CD8-positive, alpha-beta memory T cell (primary cell): ENCODE results near the gene EFTUD2. TPM values are rescaled to one million over a fixed set of nuclear protein-coding genes. Genes with fewer than 3 reads are reported as not detected.

Source experiments
- CTCF ChIA-PET: fragments of 350-600 bp; sonication (Branson Sonifier 250); formaldehyde crosslinking; loops from one replicate; lab custom pipeline; 2021; ENCODE audit warnings: antibody characterized with exemption; lab: Charles Lee
- POLR2A ChIA-PET: fragments of 350-600 bp; sonication (Branson Sonifier 250); formaldehyde crosslinking; loops from one replicate; lab custom pipeline; 2021; ENCODE audit warnings: antibody characterized with exemption; lab: Charles Lee
- DNase-seq, 5 donors: peaks; one replicate each; pipeline versions ENCODE4 v3.0.0 to v3.0.0-alpha.2; 2020 to 2022; ENCODE audit warnings: mixed read lengths in 1 of 5
- H3K27ac ChIP-seq: one replicate; pipeline ENCODE4 v1.7.0; 2013; ENCODE audit warnings: low read depth, mild to moderate bottlenecking, low read length, moderate library complexity
- H3K27me3 ChIP-seq: 2 replicates; pipeline ENCODE4 v1.7.0; 2013; ENCODE audit warnings: low read length, mild to moderate bottlenecking; ENCODE audit not compliant: insufficient read depth, poor library complexity, severe bottlenecking
- H3K36me3 ChIP-seq: 2 replicates; pipeline ENCODE4 v1.7.0; 2013; ENCODE audit warnings: mild to moderate bottlenecking, low read length, moderate library complexity; ENCODE audit not compliant: insufficient read depth
- H3K4me1 ChIP-seq: 2 replicates; pipeline ENCODE4 v1.7.0; 2013; ENCODE audit warnings: mild to moderate bottlenecking, low read length, moderate library complexity; ENCODE audit not compliant: insufficient read depth
- H3K4me3 ChIP-seq: 2 replicates; pipeline ENCODE4 v1.7.0; 2013; ENCODE audit warnings: mild to moderate bottlenecking, low read length
- H3K9me3 ChIP-seq: 2 replicates; pipeline ENCODE4 v1.7.0; 2013; ENCODE audit warnings: mild to moderate bottlenecking, low read length
- H3K27ac Mint-ChIP-seq, 8 donors: one replicate each; pipeline ENCODE4 v1.8.0; 2020 to 2021; ENCODE audit warnings: mixed read lengths in 8 of 8, mild to moderate bottlenecking in 6 of 8, inconsistent platforms in 3 of 8, moderate library complexity in 3 of 8
- H3K27me3 Mint-ChIP-seq, 2 donors: one replicate each; pipeline ENCODE4 v1.8.0; 2020 to 2021; ENCODE audit warnings: mixed read lengths in 2 of 2, mild to moderate bottlenecking in 1 of 2, moderate library complexity in 1 of 2
- H3K36me3 Mint-ChIP-seq, 3 donors: one replicate each; pipeline ENCODE4 v1.8.0; 2020 to 2021; ENCODE audit warnings: mixed read lengths in 3 of 3, inconsistent platforms in 1 of 3, mild to moderate bottlenecking in 1 of 3
- H3K4me1 Mint-ChIP-seq, 3 donors: one replicate each; pipeline ENCODE4 v1.8.0; 2020 to 2021; ENCODE audit warnings: mixed read lengths in 3 of 3, inconsistent platforms in 1 of 3, mild to moderate bottlenecking in 1 of 3
- H3K4me3 Mint-ChIP-seq, 7 donors: one replicate each; pipeline ENCODE4 v1.8.0; 2020 to 2021; ENCODE audit warnings: mixed read lengths in 7 of 7, mild to moderate bottlenecking in 6 of 7, moderate library complexity in 4 of 7, inconsistent platforms in 2 of 7
- H3K9me3 Mint-ChIP-seq, 5 donors: one replicate each; pipeline ENCODE4 v1.8.0; 2020 to 2022; ENCODE audit warnings: mixed read lengths in 5 of 5, mild to moderate bottlenecking in 3 of 5, moderate library complexity in 2 of 5, inconsistent platforms in 1 of 5
- polyA plus RNA-seq: library from polyadenylated mRNA; unstranded; fragments of 300-500 nt; fragmentation: Illumina TruSeq; gene quantifications from one replicate; pipeline ENCODE4 v1.2.3, GENCODE V29; 2021
- total RNA-seq, 2 experiments: library from RNA; stranded (reverse); gene quantifications; one replicate each; pipeline ENCODE4 v1.2.3, GENCODE V29; 2021

EFTUD2 gene
- total and polyA plus RNA-seq, 3 experiments from 2014 or later: 77.6 to 241 (median 229) TPM

DNA sequence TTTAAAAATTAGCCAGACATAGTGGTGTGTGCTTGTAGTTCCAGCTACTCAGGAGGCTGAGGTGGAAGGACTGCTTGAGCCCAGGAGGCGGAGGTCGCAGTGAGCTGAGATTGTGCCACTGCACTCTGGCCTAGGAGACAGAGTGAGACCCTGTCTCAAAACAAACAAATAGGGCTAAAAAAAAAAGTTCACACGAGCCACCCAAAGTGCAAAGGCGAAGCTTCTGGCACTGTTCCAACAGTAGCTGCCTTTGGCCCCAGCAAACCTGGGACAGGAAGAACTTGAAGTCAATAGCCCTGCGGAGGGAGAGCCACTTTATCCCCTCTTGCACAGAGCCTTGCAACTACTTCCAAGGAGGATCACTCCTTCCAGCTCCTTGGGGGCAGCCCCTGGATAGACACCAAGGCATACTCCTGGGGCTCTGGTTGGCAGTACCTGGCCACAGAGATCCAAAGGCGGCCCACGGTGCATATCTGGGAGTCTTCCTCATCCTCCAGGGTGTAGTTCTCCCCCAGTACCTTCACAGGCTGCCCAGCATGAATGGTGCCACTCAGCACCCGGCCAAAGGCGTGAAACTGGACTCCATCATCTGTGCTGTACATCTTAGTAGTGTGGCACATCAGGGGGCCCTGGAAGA lies 36.8 kb downstream of the EFTUD2 start:
- DNase-seq: no peak
- H3K36me3 Mint-ChIP-seq: peaks cover 0 to 88% (median 25%) of the 10 kb centered on the region in 3 donors
- no peaks in the 10 kb centered on the region for H3K9me3 Mint-ChIP-seq
- CTCF ChIA-PET: interaction anchor here (1.0 to 8.2 kb wide), 4 partner anchors 12 to 160 kb away, joined by 3 to 141 read pairs (median 3); no protein-coding TSS in a partner anchor
- H3K27ac Mint-ChIP-seq: no peak overlapping the region
- Histone ChIP-seq H3K36me3 (peaks cover 66% of the 10 kb centered on the region), H3K9me3 (no peaks in the 10 kb centered on the region), H3K4me1 (no peaks in the 10 kb centered on the region), H3K27ac (no peak overlapping the region), H3K27me3 (no peaks in the 10 kb centered on the region), H3K4me3 (no peak overlapping the region)
- no peak overlapping the region for H3K4me3 Mint-ChIP-seq
- H3K27me3 Mint-ChIP-seq: no peaks in the 10 kb centered on the region
- H3K4me1 Mint-ChIP-seq: no peaks in the 10 kb centered on the region
- POLR2A ChIA-PET: no interaction called here

- H3K27ac ChIP-seq: no peak overlapping the region
- Mint-ChIP-seq H3K9me3 (no peaks in the 10 kb centered on the region), H3K27me3 (no peaks in the 10 kb centered on the region), H3K27ac (peak overlapping the region in 1 of 8 donors; percentile 42), H3K36me3 (peaks cover 0 to 92% (median 29%) of the 10 kb centered on the region in 3 donors), H3K4me1 (no peaks in the 10 kb centered on the region), H3K4me3 (no peak overlapping the region)
- ChIA-PET POLR2A (no interaction called here), CTCF (interaction anchor here (1.3 kb wide), 1 partner anchor 85 kb away, joined by 3 read pairs; no protein-coding TSS in a partner anchor)
- no peak overlapping the region for H3K4me3 ChIP-seq
- no peaks in the 10 kb centered on the region for H3K9me3 ChIP-seq
- no peak for DNase-seq
- H3K4me1 ChIP-seq: no peaks in the 10 kb centered on the region
- H3K36me3 ChIP-seq: peaks cover 79% of the 10 kb centered on the region
- no peaks in the 10 kb centered on the region for H3K27me3 ChIP-seq
Measured at GRCh38 chr17:44859701-44860100, 39.5 kb downstream of the EFTUD2 start.

DNA sequence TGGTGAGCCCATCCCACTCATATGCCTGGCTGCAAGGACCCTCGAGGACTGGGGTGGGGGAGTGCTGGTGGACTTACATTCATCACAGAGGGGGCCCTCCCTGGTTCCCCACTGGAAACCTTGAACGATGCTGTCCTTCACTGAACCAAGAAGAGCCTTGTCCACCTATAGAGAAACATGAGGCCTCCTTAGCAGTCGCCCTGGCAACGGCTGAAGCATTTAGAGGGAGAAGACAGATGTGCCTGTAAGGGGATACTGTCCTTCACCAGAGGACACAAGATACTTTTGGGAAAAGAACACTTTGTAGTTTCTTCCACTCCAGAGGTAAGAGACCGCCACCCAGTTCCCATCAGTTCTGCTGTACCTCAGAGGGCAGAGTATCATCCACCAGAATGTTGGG lies 45.1 kb downstream of the EFTUD2 start:
- no peaks in the 10 kb centered on the region for H3K4me1 Mint-ChIP-seq
- ChIA-PET POLR2A (no interaction called here), CTCF (interaction anchor here (0.5 to 1.3 kb wide), 3 partner anchors 10 to 343 kb away, joined by 3 to 6 read pairs (median 4); no protein-coding TSS in a partner anchor)
- no peak overlapping the region for H3K27ac ChIP-seq
- H3K9me3 ChIP-seq: no peaks in the 10 kb centered on the region
- H3K4me3 Mint-ChIP-seq: peak overlapping the region in 1 of 7 donors; percentile 23
- no peaks in the 10 kb centered on the region for H3K4me1 ChIP-seq
- peaks cover 65% of the 10 kb centered on the region for H3K36me3 ChIP-seq
- H3K9me3 Mint-ChIP-seq: no peaks in the 10 kb centered on the region
- H3K27me3 ChIP-seq: no peaks in the 10 kb centered on the region
- no peaks in the 10 kb centered on the region for H3K27me3 Mint-ChIP-seq
- no peak for DNase-seq
- no peak overlapping the region for H3K27ac Mint-ChIP-seq
- peaks cover 0 to 88% (median 35%) of the 10 kb centered on the region in 3 donors for H3K36me3 Mint-ChIP-seq
- H3K4me3 ChIP-seq: no peak overlapping the region

- POLR2A ChIA-PET: no interaction called here
- Mint-ChIP-seq H3K36me3 (peaks cover 0 to 57% (median 26%) of the 10 kb centered on the region in 3 donors), H3K4me1 (no peaks in the 10 kb centered on the region), H3K27ac (peak overlapping the region in 2 of 8 donors; percentile 19 to 29), H3K9me3 (no peaks in the 10 kb centered on the region), H3K27me3 (no peaks in the 10 kb centered on the region), H3K4me3 (no peak overlapping the region)
- peaks cover 36% of the 10 kb centered on the region for H3K36me3 ChIP-seq
- no peaks in the 10 kb centered on the region for H3K4me1 ChIP-seq
- CTCF ChIA-PET: interaction anchor here (0.8 kb wide), 1 partner anchor 79 kb away, joined by 3 read pairs; no protein-coding TSS in a partner anchor
- no peaks in the 10 kb centered on the region for H3K9me3 ChIP-seq
- no peaks in the 10 kb centered on the region for H3K27me3 ChIP-seq
- no peak for DNase-seq
- no peak overlapping the region for H3K27ac ChIP-seq
- H3K4me3 ChIP-seq: no peak overlapping the region
Measured at GRCh38 chr17:44850612-44851011, 48.6 kb downstream of the EFTUD2 start.

DNA sequence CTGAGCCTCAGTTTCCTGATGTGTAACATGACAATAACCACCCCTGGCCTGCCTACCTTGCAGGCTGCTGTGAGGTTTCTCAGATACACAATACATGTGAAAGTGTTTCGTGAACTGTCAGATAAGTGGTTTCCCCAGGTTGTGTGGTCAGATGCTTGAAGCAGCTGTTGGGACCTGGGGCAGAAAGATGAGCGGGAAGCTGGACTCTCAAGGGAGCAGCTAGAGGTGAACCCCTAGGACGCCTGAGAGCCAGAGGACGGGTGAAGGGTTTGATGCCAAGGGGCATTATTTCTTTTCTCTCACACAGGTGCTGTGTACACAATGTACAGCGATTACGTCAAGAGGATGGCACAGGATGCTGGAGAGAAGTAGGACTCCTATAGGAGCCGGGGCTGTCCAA lies 49.2 kb downstream of the EFTUD2 start:
- CTCF ChIA-PET: no interaction called here
- no peak overlapping the region for H3K4me3 Mint-ChIP-seq
- Histone ChIP-seq H3K27me3 (no peaks in the 10 kb centered on the region), H3K36me3 (peaks cover 33% of the 10 kb centered on the region), H3K4me1 (no peaks in the 10 kb centered on the region), H3K27ac (no peak overlapping the region), H3K4me3 (no peak overlapping the region), H3K9me3 (no peaks in the 10 kb centered on the region)
- H3K27me3 Mint-ChIP-seq: no peaks in the 10 kb centered on the region
- no peaks in the 10 kb centered on the region for H3K4me1 Mint-ChIP-seq
- H3K27ac Mint-ChIP-seq: peak overlapping the region in 4 of 8 donors; percentile 5 to 47 (median 20)
- POLR2A ChIA-PET: no interaction called here
- no peaks in the 10 kb centered on the region for H3K9me3 Mint-ChIP-seq
- DNase-seq: no peak
- peaks cover 0 to 51% (median 26%) of the 10 kb centered on the region in 3 donors for H3K36me3 Mint-ChIP-seq

DNA sequence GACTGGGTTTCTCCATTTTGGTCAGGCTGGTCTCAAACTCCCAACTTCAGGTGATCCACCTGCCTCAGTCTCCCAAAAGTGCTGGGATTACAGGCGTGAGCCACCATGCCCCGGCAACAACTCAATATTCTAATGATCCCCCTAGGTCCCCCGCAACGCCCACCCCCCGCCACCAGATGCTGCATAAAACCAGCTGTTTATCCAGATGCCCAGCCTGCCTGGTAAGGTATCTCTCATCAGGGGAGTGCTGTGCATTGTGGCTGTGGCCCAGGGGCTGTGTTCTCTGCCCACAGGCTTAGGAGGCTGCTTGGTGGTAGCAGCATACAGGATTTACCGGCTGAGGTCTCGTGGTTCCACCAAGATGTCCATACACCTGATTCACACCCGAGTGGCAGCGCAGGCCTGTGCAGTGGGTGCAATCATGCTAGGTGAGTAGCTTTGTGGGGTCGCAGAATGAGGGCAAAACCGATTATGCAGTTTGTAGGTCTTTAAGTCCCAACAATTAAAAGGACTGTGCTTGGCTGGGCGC lies 50.2 kb downstream of the EFTUD2 start:
- CTCF ChIA-PET: no interaction called here
- Histone ChIP-seq H3K27ac (no peak overlapping the region), H3K36me3 (peaks cover 24% of the 10 kb centered on the region), H3K27me3 (no peaks in the 10 kb centered on the region), H3K4me3 (no peak overlapping the region), H3K4me1 (no peaks in the 10 kb centered on the region), H3K9me3 (no peaks in the 10 kb centered on the region)
- H3K4me3 Mint-ChIP-seq: no peak overlapping the region
- H3K9me3 Mint-ChIP-seq: no peaks in the 10 kb centered on the region
- no peaks in the 10 kb centered on the region for H3K27me3 Mint-ChIP-seq
- POLR2A ChIA-PET: no interaction called here
- no peaks in the 10 kb centered on the region for H3K4me1 Mint-ChIP-seq
- peak overlapping the region in 1 of 8 donors; percentile 48 for H3K27ac Mint-ChIP-seq
- no peak for DNase-seq
- peaks cover 0 to 41% (median 17%) of the 10 kb centered on the region in 3 donors for H3K36me3 Mint-ChIP-seq

GRCh38 chr17:44848257-44848795 lies 50.9 kb downstream of the EFTUD2 start:
- Histone ChIP-seq H3K27me3 (no peaks in the 10 kb centered on the region), H3K4me3 (no peak overlapping the region), H3K9me3 (no peaks in the 10 kb centered on the region), H3K4me1 (no peaks in the 10 kb centered on the region), H3K36me3 (peaks cover 17% of the 10 kb centered on the region), H3K27ac (no peak overlapping the region)
- no peak for DNase-seq
- H3K4me1 Mint-ChIP-seq: no peaks in the 10 kb centered on the region
- no peaks in the 10 kb centered on the region for H3K9me3 Mint-ChIP-seq
- CTCF ChIA-PET: no interaction called here
- peaks cover 0 to 34% (median 14%) of the 10 kb centered on the region in 3 donors for H3K36me3 Mint-ChIP-seq
- peak overlapping the region in 3 of 8 donors; percentile 34 to 89 (median 38) for H3K27ac Mint-ChIP-seq
- POLR2A ChIA-PET: no interaction called here
- no peak overlapping the region for H3K4me3 Mint-ChIP-seq
- H3K27me3 Mint-ChIP-seq: no peaks in the 10 kb centered on the region

- ChIA-PET CTCF (no interaction called here), POLR2A (no interaction called here)
- H3K27me3 Mint-ChIP-seq: peaks cover 0 to 1% of the 10 kb centered on the region in 2 donors
Measured at GRCh38 chr17:44847586-44847985, 51.7 kb downstream of the EFTUD2 start, which contains the start of gene HIGD1B. Gene HIGD1B, plus strand, starts transcription at chr17:44847883. Its CDS starts 270 bp downstream, at chr17:44848153.

More at GRCh38 chr17:44847586-44847985, 51.7 kb downstream of the EFTUD2 start, which contains the start of gene HIGD1B:
- H3K9me3 ChIP-seq: no peaks in the 10 kb centered on the region
- H3K9me3 Mint-ChIP-seq: no peaks in the 10 kb centered on the region
- no peaks in the 10 kb centered on the region for H3K4me1 Mint-ChIP-seq
- H3K4me3 Mint-ChIP-seq: no peak within 1 kb of the TSS
- peaks cover 12% of the 10 kb centered on the region for H3K36me3 ChIP-seq
- peak within 1 kb of the TSS in 4 of 8 donors; percentile 34 to 89 (median 42) for H3K27ac Mint-ChIP-seq
- H3K4me3 ChIP-seq: no peak within 1 kb of the TSS
- H3K36me3 Mint-ChIP-seq: peaks cover 0 to 27% (median 13%) of the 10 kb centered on the region in 3 donors
- DNase-seq: no peak
- H3K27me3 ChIP-seq: no peaks in the 10 kb centered on the region
- no peaks in the 10 kb centered on the region for H3K4me1 ChIP-seq
- no peak within 1 kb of the TSS for H3K27ac ChIP-seq
